Liver (tissue), 3 donors: Measurements from ENCODE around the gene FGL2.

Experiments
- CTCF ChIP-seq: fragments of 150-350 bp; IDR thresholded peaks from 2 replicates; pipeline ENCODE4 v1.5.1; 2017; ENCODE audit warnings: improper control_type of control experiment, low read depth, low read length; ENCODE audit not compliant: missing input control
- EGR1 ChIP-seq, 2 donors: IDR thresholded peaks; 2 replicates each; pipeline ENCODE4 v1.6.1; 2016 to 2018; ENCODE audit warnings: antibody characterized with exemption in 2 of 2, low read depth in 2 of 2
- MAX ChIP-seq: IDR thresholded peaks from 2 replicates; pipeline ENCODE4 v1.6.1; 2016; ENCODE audit warnings: antibody characterized with exemption
- RXRA ChIP-seq, 2 donors: IDR thresholded peaks; 2 replicates each; pipeline ENCODE4 v1.6.1; 2017 to 2018; ENCODE audit warnings: antibody characterized with exemption in 2 of 2, mild to moderate bottlenecking in 1 of 2
- donor health status: healthy.
- donor health status: healthy.

- no peak for TF ChIP-seq CTCF
- TF ChIP-seq RXRA (IDR thresholded peaks at IDR 0.05): no peak
- no peak for TF ChIP-seq EGR1 (IDR thresholded peaks at IDR 0.05; ENCODE audit: low read depth in 2 of 2)
- TF ChIP-seq MAX: no peak
Measured at GRCh38 chr7:77244222-77244934, 44.8 kb upstream of the FGL2 start.
